Endothelial cell of umbilical vein (primary cell): Measurements from ENCODE around the gene CHMP4B.

Experiments used
- CTCF ChIP-seq, 2 donors: IDR thresholded peaks; 1 replicate in 1 of 2; 2 replicates in 1 of 2; pipeline ENCODE4 v1.5.1; 2011; ENCODE audit warnings: low read length in 2 of 2, mild to moderate bottlenecking in 2 of 2, moderate library complexity in 2 of 2, control low read depth in 1 of 2, inconsistent platforms in 1 of 2, low read depth in 1 of 2; ENCODE audit not compliant: insufficient read depth in 1 of 2; ENCODE audit errors: extremely low read depth in 1 of 2
- EZH2 ChIP-seq: IDR thresholded peaks from 2 replicates; pipeline ENCODE4 v1.6.1; 2012; ENCODE audit warnings: borderline replicate concordance, low read depth, mild to moderate bottlenecking, moderate library complexity, low read length, inconsistent platforms; ENCODE audit not compliant: severe bottlenecking
- JUN ChIP-seq: IDR thresholded peaks from 2 replicates; pipeline ENCODE4 v1.6.1; 2011; ENCODE audit warnings: borderline replicate concordance, low read depth; ENCODE audit not compliant: insufficient read length, insufficient read depth
- MAX ChIP-seq: IDR thresholded peaks from 2 replicates; pipeline ENCODE4 v1.6.1; 2011; ENCODE audit not compliant: insufficient read depth, insufficient read length
- MYC ChIP-seq: IDR thresholded peaks from one replicate; pipeline ENCODE4 v1.6.1; 2011; ENCODE audit warnings: mild to moderate bottlenecking, low read depth, low read length
- POLR2A ChIP-seq: IDR thresholded peaks from 2 replicates; pipeline ENCODE4 v1.6.1; 2012; ENCODE audit warnings: low read depth, mild to moderate bottlenecking, control low read depth, low read length
- POLR2AphosphoS5 ChIP-seq: IDR thresholded peaks from 2 replicates; pipeline ENCODE4 v1.6.1; 2012; ENCODE audit warnings: low read depth, mild to moderate bottlenecking, control low read depth, low read length, moderate library complexity; ENCODE audit not compliant: insufficient read depth

- TF ChIP-seq POLR2AphosphoS5 (no peak), CTCF (IDR thresholded peaks at IDR 0.05; ENCODE audit: extremely low read depth in 1 of 2, insufficient read depth in 1 of 2, low read depth in 1 of 2, low read length in 2 of 2) (no peak), JUN (no peak), POLR2A (no peak), MYC (no peak), EZH2 (no peak), MAX (no peak)
These were observed 41.7 kb downstream of the CHMP4B start for GRCh38 chr20:33852626-33853506.
